GM18520 (cell line): Measurements from ENCODE around the gene FBXW8.

ENCODE experiments used
- ATAC-seq: cut with Tn5 transposase; IDR thresholded peaks from one replicate; pipeline ENCODE4 v1.9.1; 2021; ENCODE audit not compliant: unreplicated experiment

Gene FBXW8

GRCh38 chr12:116990971-116991966, 80.5 kb downstream of the FBXW8 start:
- no peak for ATAC-seq

DNA sequence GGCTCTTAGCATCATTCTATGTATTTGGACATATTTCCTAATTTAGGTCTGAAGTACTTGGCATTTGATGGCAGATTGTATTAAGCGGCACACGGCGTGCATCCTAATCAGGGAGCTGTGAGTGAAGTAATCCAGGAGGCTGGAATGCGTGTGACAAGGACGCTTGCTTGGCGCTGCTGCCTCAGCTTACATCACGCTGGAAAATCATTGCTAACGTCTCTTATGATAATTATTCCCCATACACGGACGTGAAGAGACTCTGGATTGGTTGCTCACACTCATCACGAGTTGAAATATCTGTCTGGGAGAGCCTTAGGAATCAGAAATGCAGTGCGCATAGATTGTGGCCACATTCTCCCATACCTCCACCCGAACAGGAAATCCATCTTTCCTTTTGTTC, 85.3 kb downstream of the FBXW8 start:
- ATAC-seq, result no peak

GRCh38 chr12:116996621-116997020, 85.9 kb downstream of the FBXW8 start:
- no peak for ATAC-seq

DNA sequence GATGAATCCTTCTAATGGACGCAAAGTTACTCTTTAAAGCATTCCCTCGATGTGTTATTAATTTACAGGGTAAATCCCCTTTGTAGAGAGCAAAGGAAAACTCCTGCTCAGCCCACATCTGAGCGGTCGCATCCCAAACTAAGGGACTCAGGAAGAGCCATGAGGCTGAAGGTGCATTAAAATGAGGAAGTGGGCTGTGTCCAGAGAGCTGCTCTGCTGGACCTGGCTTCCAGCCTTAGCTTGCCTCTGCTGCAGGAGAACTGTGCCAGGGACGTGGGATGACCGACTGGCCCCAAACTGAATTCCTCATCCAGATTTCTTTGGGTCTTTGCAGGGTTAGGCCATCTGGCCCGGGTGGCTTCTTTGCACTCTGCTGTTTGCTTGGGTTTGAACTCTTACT, 88.3 kb downstream of the FBXW8 start:
- ATAC-seq, result no peak

DNA sequence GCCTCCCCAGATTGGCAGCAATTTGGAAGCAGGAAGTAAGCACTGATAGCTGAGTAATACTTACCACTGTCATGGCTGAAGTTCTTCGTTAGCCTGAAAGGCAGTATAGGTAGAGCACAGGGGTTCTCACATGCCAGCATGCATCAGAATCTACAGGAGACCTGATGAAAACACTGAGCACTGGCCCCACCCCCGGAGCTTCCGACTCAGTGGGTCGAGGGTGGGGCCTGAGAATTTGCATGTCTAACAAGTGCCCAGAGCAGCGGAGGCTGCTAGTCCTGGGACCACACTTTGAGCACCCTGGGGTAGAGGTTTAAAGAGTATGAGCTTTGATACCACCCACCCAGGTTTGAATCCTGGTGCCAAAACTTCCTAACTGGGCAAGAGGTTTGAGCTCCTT, 89.6 kb downstream of the FBXW8 start:
- no peak for ATAC-seq

DNA sequence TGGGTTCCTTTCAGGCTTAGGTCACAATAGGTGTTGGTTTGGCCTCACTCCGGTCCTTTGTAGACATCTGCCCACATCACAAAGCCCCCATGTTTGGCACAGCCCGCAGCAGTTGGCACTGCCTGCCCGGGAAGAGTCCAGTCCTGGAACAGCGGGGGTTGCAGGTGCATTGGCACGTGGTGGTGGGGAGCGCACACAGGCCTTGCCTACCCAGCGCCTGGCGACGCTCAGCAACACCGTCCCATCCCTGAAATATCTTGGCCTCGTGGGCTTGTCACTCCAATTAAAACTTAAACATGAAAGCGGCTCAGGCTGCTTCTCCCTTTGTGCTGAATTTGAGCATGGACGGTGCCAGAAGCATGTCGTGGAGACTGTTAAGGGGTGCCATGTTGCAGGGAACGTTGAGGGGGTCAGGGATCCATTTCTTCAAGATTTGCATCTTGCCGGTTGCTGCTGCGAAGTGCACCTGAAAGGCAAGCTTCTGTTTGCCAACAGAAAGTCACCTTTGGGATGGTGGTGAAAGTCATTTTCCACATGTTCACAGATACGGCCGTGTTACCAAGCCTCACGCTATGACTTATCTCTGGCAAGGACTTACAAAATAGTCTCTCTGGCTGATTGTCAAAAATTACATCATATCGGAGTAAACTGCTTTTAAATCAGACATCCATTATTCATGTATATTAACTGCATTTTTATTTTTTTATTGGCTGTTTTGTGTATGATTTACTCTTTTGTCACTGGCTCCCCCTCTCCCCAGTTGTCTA, 91.5 kb downstream of the FBXW8 start:
- no peak for ATAC-seq

- ATAC-seq, result no peak
Observed at GRCh38 chr12:117003883-117004404, 93.2 kb downstream of the FBXW8 start.

DNA sequence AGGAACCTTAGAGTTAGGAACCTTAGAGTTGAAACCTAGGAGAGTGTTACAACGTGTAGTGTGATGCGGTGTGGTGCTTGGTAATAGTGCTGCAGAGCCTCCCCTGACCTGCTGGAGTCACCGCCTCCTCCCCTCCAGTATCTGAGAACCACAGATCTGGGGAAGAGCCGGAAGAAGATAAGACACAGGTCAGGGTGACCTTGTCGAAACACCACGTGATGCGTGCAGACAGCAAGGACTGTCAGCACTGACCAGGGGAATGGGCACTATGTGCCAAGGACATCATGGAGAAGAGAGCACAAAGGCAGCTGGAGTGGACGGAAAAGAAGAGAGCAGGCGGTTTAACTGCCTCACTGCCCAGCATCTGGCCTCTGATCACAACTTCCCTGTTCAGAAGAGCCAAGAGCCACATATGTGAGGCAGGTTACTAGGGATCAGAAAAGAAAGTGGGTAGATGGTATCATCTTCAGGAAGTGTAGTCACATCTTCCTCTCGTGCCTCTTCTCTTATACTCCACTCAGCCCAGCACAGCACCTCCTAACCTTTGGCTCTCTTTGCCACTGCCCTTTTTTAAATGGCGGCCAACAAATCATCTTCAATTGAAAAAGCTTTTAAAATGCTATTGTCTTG, 94.8 kb downstream of the FBXW8 start:
- ATAC-seq, result no peak

DNA sequence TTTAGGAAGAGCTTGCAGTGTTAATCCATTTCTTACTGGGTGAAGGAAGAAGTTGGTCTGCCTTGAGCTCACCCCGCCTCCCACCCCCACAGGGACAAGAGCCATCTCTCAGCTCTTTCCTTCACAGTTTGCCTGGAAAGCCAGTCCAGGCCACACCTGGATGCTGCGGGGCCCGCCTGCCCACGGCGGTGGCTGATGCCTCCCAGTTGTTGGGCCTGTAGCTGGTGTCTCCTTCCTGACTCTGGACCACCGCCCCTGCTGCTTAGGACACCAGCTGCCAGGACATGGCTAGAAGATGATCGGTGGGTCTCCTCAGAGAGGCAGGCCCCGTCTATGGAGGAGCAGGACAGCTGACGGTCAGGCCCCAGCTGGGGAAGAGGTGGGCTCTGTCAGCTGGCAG, 95.6 kb downstream of the FBXW8 start:
- no peak for ATAC-seq

- no peak for ATAC-seq
Observed at GRCh38 chr12:117007577-117007976, 96.8 kb downstream of the FBXW8 start.

- ATAC-seq, result no peak
Observed at GRCh38 chr12:117009759-117010158, 99.0 kb downstream of the FBXW8 start.

- no peak for ATAC-seq
Observed at GRCh38 chr12:117010693-117011451, 100.1 kb downstream of the FBXW8 start.

GRCh38 chr12:117011988-117012805, 101.4 kb downstream of the FBXW8 start:
- no peak for ATAC-seq

DNA sequence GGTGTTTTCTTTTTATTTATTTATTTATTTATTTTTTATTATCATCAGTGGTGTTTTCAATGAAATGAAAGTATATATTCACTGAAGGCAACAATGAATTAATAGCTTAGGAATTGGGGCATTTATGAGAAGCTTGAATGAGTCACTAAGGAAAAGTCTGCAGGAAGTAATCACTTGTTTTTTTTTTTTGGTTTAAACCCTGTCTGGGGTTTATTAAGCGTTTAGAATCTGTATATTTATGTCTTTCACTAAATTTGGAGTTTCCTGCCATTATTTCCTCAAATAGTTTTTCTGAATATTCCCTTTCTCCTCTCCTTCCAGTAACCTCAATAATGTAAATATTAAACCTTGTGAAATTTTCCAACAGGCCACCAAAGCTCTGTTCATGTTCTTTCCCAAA, 103.0 kb downstream of the FBXW8 start:
- no peak for ATAC-seq

DNA sequence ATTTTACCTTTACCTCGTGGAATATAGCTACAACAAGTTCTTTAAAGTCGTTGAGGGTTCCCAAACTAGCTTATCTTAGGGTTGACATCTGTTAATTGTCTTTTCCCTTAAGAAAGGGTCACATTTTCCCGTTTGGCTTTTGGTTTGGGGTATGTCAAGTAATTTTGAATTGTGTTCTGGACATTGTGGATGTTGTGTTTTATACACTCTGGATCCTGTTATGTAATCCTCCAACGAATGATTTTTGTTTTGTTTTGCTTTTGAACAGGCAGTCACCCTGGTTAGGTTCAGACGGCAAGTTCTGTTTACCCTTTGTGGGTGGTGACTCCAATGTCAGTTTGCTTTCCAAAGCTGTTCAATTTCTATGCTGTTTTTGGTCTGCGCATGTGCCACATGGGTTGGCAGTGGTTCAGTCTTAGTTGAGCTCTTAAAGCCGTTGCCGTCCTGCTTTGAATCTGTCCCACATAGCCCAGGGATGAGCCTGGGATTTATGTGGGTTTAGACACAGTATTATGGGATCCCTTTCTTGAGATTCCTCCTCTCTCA, 103.7 kb downstream of the FBXW8 start:
- no peak for ATAC-seq

DNA sequence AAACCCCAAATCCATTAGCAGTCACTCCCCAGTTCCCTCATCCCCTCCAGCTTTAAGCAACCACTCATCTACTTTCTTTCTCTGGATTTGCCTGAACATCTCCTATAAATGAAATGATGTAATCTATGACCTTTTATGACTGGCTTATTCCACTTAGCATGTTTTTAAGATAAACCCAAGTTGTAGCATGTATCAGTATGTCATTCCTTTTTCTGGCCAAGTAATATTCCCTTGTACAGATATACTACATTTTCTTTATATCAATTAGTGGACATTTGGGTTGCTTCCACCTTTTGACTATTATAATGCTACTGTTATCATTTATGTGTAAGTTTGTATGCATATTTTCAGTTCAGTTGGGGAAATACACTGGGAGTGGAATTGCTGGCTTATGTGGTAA, 105.1 kb downstream of the FBXW8 start:
- no peak for ATAC-seq

GRCh38 chr12:117017807-117018206, 107.1 kb downstream of the FBXW8 start:
- ATAC-seq, result no peak

- no peak for ATAC-seq
Observed at GRCh38 chr12:117018276-117018675, 107.5 kb downstream of the FBXW8 start.

- no peak for ATAC-seq
Observed at GRCh38 chr12:117018685-117019084, 107.9 kb downstream of the FBXW8 start.
